GM21515 (cell line): Measurements from ENCODE around the gene FUZ.

Experiments used
- ATAC-seq: cut with Tn5 transposase; IDR thresholded peaks from one replicate; pipeline ENCODE4 v1.9.1; 2021; ENCODE audit not compliant: unreplicated experiment

The FUZ gene, protein sequence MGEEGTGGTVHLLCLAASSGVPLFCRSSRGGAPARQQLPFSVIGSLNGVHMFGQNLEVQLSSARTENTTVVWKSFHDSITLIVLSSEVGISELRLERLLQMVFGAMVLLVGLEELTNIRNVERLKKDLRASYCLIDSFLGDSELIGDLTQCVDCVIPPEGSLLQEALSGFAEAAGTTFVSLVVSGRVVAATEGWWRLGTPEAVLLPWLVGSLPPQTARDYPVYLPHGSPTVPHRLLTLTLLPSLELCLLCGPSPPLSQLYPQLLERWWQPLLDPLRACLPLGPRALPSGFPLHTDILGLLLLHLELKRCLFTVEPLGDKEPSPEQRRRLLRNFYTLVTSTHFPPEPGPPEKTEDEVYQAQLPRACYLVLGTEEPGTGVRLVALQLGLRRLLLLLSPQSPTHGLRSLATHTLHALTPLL

DNA sequence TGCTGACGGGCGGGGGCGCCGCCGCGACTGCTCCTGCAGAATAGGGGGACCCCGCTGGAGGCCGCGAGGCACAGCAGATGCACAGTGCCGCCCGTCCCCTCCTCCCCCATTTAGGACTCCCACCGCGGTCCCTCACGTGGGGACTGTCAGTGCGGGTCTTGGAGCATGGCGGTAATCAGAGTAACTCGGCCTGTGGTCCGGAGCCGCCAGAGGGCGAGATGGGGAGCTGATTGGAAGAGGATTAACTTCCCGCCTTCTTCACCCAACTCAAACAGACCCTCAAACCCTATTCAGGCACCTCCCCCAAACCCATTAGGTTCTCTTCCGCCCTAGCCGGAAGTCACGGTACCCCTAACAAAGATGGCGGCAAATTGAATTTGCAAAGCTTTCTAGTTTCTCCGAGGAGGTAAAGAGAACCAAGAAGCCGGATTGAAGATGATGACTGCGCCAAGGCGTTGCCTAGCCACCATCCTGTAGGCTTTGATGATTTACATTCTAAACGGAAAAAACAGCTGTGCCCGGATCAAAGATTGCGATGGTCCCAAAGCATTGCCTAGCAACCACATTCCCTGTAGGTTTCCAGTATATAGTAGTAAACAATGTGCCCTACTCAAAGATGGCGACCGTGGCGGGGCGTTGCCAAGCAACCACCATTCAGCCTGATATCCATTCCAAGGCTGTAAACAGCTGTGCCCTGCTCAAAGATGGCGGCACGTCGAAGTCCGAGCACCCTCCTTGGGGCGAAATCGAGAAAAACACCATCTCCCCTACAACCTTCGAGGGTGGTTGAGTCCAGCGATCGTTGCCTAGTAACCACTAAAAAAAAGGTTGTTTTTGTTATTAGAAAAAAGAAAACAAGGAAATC, at the start of gene FUZ:
TSS of gene FUZ (minus strand) at position 296 of the 865 bp plus-strand sequence. CDS start at position 110, 186 bp downstream.
- ATAC-seq: peak; percentile 47

DNA sequence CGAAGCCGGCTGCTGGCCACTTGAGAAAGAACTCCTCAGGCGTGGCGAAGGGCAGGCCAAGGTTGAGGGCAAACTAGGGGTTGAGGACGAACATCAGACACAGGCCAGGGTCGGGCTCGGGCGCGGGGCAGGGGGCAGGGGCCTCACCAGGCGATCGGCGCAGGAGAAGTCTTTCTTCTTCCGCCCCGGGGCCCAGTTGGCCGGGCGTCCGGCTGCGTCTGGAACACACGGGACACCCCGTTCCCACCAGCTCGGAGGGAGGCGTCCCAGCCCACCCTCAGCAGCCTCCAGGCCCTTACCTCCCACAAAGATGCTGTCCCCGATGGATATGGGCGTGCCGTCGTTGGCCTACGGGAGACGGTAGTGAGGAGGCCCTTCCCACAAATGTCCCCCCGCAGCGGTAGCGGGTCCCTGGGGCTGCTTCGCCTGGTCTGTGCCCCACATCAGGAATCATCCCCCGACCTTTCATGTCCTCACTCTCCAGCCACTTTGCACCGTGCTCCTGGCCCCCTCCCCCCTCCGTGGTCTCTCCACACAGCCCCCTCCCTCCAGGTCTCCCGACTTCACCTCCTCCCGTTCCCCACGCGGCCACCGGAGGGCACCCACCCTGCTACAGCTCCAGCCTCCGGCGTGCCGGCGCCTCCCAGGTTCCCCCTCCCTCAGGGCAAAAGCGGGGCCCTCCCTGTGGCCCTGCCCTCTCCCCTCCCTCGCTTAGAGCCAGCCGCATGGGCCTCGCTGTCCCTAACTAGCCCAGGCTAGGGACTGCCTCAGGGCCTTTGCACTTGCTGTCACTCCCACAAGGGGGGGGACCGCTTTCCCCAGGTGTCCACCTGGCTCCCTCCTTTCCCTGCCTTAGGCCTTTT, 49.5 kb upstream of the FUZ start:
- no peak for ATAC-seq

DNA sequence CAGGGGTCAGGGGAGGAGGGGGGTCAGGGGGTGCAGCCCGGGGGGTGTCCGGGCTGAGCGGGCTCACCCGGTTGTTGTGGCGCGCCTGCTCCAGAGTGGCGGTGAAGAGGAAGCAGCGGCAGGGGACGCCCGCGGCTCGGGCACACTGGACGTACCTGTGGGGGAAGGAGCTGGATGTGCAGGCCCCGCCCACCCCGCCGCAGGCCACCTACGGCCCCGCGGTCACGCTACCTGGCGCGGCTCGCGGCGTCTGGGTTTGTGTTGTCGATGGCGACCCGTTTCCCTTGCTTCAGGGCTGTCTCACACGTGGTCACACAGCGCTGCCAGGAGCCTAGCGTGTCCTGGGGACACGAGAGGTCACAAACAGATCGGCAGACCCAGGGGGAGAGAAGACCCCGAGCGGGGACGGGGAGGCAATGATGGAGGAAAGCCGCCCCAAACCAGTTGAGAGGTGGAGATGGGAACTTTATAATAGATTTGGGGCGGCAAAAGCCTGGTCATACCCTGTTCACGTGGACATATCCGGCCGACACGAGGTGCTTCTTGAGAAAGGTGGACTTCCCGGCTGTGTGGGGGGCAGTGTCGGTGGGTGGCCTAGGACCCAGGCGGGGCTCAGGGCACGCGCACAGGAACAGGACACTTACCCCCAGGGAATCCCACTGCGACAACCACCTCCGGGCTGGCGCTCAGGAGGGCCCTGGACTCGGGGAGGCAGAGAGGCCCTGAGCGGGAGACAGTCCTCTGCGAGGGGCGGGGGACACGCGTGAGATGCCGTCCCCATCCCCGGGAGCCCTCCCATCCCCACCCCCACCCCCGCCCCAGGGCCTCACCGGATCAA, 48.7 kb upstream of the FUZ start:
- no peak for ATAC-seq

DNA sequence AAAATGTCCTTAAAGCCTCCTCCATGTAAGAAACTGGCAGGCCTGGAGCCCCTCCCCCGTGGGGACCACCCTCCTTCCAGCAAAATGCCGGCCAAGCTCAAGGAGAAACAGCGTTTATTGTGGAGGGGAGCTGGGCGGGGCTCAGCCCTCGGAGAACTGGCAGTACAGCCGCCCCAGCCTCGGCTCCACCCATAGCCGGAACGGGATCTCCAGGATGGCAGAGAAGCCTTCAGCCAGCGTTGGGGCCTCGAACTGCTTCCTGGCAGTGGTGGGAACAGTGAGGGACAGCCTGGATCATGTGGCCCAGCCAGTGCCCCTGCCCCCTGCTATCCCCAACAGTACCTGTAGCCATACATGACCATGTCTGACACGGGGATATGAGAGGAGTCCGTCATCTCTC, 48.0 kb upstream of the FUZ start:
- ATAC-seq: no peak

DNA sequence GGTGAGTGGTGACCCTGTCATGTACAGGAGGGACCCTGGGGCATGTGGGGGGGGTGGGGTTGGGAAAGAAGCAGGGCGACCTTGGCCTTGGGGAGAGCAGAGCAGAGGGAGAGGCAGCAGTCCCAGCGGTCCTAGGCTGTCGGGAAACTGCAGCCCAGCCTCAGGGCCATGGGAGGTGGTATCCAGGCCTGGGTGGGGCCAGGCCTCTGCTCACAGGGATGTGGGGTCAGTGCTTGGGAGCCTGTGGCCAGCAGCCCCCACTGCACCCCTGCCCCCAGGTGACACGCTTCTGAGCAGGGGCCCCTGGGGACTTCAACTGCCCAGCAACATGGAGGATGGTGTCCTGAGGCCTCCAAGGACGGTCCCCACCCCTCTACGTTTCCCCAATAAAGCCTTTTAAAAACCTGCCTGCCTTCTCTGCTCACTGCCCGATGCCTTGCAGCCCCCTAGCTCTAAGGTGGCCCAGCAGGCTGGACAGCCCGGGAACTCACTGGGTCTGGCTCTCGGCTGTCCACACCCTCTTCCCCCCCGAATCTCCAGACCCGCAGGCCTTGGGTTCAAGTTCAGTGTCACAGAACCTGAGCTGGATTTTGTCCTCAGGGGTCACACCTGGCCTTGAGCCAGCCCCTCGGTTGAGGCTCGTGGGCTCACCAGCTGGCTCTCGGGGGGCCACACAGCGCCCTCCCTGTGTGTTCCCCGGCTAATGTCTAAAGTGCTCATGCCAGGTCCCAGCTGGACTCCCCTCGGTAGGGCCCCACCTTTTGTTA, 47.4 kb upstream of the FUZ start:
- ATAC-seq: no peak

DNA sequence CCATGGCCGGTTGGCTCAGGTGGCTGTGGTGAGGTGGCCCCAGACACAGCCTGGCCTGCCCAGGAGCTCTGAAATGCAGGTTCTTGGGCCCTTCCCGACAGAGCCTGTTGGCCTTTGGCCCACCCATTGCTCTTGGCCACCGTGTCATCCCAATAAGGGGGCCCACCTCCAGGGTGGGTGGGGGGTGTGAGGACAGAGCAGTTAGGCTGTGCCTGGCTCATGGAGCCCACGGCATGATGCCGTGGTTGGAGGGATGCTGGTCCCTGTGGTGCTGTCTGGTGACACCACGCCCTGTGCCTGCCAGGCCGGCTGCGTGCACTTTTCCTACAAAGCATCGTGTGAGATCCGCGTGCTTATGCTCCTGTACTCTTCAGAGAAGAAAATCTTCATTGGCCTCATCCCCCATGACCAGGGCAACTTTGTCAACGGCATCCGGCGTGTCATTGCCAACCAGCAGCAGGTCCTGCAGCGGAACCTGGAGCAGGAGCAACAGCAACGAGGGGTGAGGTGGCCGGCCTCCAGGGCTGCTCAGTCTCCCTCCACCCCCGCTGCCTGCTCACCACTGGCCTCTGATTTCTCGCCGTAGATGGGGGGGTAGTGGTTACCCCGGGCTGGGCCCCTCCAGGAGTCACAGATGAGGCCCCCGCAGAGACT, 46.7 kb upstream of the FUZ start:
- ATAC-seq: no peak

DNA sequence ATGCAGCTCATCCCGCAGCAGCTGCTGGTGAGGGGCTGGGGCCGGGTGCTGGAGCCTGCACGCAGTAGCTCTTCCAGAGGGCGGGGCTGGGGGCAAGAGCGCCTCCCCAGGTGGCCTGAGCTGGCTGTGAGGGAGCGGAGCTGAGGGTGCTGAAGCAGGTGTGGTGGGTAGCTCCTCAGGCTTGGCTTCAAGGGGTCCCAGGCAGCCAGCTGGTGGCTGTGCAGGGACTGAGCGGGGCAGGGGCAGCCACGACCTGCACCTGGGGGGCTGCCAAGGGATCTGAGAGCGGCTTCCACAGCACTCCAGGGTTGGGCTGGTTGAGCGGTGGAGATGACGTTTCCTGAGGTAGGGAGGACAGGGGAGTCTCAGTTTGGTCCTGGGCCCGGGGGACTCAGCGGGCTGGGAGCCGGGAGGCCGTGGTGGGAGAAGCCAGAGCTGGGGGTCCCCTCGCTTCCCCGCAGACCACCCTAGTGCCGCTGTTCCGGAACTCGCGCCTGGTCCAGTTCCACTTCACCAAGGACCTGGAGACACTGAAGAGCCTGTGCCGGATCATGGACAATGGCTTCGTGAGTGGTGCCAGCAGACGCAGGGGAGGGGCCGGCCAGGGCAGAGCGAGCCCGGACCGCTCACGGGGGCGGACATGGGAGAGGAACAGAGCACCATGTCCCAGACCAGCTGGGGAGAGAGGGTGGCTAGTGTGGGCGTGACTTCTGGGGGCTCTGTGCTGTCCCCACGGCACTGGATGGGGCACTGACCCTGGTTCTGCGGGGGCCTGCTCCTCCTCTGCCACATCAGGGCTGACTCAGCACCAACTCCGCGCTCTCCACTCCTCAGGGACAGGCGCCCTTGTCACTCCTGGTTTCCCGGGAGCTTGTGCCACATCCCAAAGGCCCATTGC, 45.2 kb upstream of the FUZ start:
- ATAC-seq: no peak

DNA sequence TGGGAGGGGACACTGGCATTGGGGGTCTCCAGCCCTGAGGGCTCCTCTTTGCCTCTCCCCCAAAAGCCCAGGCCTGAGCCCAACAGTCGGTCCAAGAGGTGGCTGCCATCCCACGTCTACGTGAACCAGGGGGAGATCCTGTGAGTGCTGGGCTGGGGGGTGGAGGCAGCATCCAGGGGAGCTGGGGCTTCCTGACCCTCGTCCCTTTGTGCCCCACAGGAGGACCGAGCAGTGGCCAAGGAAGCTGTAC, 44.7 kb upstream of the FUZ start:
- no peak for ATAC-seq

DNA sequence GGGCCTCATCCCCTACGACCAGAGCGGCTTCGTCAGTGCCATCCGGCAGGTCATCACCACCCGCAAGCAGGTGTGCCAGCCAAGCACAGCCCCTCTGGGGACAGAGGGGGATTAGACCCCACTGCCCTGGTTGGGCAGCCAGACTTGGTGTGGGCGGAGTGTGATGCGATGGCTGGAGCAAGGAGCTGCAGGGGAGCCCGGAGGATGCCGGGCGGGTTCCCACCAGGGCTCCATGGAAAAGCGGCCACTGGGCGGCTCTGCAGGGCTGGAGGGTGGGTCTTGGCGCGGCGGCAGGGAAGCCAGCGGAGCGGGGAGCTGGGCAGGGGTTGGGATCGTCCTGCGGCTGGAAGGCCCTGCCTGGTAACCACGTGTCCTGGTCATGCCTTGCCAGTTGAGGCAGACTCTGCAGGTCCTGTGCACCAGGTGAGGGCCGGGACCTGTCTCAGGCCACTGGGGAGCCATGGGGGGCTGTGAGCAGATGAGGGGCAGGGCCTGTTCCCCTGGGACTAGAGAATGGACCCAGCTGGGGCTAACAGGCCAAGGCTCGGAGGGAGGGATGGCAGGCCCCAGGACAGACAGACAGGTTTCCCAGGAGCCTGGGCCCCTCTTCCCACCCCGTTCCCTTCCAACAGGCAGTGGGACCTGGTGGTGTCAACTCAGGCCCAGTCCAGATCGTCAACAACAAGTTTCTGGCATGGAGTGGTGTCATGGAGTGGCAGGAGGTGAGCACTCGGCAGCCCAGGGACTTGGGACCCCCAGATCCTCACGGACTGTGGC, 44.2 kb upstream of the FUZ start:
- no peak for ATAC-seq

DNA sequence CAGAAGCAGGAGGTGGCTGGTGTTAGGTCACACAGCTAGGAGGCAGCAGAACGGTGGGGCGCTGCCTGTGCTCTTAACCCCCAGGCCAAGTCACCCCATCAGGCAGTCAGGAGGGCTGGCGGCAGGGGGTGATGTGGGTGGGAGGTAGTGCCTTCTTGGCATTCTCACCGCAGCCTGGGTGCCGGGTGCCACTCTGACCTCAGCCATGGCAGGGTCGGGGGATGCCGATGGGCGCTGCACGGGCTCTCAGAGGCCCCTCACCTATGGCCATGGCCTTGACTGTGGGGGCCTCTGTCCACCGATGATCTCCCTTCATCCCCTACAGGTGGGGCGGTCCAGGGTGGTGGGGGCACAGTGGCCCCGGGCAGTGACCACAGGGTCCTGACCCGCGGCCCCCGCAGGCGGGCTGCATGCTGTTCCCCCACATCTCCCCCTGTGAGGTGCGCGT, 43.5 kb upstream of the FUZ start:
- no peak for ATAC-seq

DNA sequence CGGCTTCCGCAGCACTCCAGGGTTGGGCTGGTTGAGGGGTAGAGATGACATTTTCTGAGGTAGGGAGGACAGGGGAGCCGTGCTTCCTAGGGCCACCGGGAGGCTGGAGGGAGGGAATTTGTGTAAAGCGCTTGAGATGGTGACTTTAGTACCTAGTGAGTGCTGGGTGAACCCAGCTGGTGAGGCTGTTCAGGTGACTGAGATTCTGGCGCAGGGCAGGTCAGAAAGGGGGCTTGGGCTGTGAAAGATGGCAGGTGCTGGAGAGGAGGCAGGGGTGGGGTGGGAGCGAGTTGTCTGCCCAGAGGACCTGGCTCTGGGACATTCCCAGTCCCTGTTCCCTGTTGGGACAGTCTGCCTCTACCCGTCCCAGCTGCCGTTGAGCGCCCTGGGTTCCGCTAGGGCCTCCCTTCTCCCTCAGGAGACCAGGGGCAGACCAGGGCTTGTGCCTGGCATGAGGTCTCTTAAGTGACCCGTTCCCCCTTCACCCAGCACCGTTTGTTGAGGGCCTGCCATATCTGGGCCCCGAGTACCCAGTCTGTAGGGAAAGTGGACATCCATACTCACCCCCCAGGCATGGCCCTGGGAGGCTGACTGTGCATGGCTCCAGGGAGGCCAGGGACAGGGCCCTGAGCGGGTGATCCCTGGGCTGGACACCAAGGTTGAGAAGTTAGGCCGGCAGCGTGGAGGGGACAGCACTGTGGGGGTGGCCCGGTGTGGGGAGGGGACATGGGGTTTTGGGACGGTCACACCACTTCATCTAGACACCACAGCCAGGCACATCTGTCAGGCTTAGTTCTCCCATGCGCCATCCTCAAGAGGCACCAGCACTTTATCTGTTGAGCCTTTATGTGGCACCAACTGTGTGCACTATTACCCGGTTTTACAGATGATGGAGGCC, 42.8 kb upstream of the FUZ start:
- no peak for ATAC-seq

DNA sequence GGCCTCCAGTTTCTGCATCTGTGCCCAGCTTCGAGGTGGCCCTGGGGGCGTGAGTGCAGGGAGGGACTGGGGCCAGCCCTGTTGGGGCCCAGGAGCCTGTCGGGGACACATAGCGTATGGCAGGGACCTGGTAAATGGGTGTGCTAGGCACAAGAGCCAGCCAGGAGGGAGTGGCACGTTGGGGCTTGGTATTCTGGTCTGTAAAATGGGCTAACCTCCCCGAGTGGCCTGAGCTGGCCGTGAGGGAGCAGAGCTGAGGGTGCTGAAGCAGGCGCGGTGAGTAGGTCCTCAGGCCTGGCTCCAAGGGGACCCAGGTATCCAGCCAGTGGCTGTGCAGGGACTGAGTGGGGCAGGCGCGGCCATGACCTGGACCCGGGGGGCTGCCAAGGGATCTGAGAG, 42.2 kb upstream of the FUZ start:
- ATAC-seq: no peak

DNA sequence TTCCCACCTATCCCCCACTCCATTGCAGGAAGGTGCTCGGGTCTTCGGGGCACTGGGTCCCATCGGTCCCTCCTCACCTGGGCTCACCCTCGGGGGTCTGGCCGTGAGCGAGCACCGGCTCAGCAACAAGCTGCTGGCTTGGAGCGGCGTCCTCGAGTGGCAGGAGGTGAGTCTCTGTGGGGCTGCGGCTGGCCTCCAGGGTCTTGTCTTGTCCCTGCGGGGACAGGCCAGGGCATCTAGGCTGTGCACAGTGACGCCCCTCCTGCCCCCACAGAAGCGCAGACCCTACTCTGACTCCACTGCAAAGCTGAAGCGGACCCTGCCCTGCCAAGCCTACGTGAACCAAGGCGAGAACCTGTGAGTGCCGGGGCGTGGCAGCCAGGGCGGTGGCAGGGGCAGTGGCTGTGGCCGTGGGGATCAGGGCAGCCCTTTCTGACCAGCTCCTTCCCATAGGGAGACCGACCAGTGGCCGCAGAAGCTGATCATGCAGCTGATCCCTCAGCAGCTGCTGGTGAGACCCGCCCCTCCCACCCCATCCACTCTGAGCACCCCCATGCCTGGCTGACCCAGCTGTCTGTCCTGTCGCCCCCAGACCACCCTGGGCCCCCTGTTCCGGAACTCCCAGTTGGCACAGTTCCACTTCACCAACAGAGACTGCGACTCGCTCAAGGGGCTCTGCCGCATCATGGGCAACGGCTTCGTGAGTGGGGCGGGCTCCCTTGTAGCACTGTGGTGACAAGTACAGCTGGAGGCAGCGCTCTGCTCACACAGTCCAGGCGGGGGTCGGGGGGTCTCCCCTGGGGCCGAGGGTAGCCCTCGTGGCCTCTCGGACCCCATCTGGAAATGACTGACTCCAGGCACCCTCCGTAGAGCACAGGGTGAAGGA, 41.5 kb upstream of the FUZ start:
- no peak for ATAC-seq

DNA sequence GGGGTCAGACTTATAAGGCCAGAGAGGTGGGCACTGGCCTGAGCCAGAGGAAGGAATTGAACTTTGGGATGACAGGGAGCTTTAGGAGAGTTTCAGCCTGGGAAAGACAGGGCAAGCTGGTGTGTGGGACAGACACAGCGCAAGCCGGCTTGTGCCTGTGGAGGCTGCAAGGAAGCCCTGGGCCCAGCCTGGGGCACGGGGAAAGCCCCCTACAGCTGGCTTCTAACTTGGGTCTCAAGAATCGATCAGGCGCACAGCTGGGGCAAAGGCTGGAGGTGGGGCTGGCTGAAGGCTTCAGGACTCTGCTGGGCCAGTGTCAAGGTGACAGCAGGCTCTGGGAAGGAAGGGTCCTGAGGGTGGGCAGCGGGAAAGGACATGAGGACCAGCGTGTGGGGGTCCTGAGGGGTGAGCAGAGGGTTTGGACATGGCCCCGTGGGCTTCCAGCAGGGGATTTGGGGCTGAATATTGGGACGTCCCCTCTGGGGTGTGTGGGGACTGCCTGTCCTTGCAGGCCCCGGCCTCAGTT, 40.8 kb upstream of the FUZ start:
- ATAC-seq: no peak

DNA sequence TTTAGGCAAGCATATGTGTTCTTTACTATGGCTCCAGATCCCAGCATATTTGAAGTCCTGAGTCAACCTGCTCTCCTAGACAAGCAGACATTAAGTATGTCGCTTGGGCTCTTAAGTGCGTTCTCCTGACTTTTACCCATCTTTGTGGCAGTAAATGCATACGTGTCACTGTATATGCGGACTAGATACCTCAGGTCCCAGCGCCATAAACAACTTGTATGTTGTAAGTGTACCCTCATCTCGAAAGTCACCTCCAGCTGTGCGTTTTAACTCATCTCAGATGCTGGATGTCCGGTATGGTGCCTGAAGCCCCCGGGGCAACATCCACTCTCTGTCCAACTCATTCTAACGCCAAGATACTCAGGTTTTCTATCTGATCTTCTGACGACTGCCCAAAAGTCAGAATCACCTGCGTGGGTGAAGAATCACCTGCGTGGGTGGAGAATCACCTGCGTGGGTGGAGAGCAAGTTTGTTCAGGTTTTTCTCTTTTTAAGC, 39.6 kb upstream of the FUZ start:
- no peak for ATAC-seq
